SK-N-MC (cell line): ENCODE data around the gene ZNG1F.
"Not testable (repeated sequence)": the region's sequence is repeated elsewhere in the genome, so short reads cannot be mapped to it uniquely, and the experiment has no call there.

Experiments
- EZH2 ChIP-seq: fragments of 200-600 bp; sonication (generic); IDR thresholded peaks from one replicate; pipeline ENCODE4 v1.6.1; 2017; ENCODE audit warnings: antibody characterized with exemption
- POLR2AphosphoS5 ChIP-seq: IDR thresholded peaks from 2 replicates; pipeline ENCODE4 v1.6.1; 2012; ENCODE audit warnings: mild to moderate bottlenecking, low read depth, low read length, borderline replicate concordance

- not testable (repeated sequence) for TF ChIP-seq EZH2, POLR2AphosphoS5
Measured at GRCh38 chr9:41090922-41091321, 98.2 kb downstream of the ZNG1F start.
